ENCODE data around the gene POLR1G. TPM values are rescaled to one million over a fixed set of nuclear protein-coding genes. Genes with fewer than 3 reads are reported as not detected.
A peak's percentile ranks its signal among the peaks of the same experiment; 100 is the strongest.

POLR1G gene
- total RNA-seq, 1 donor from 2014 or later: 4.4 TPM

DNA sequence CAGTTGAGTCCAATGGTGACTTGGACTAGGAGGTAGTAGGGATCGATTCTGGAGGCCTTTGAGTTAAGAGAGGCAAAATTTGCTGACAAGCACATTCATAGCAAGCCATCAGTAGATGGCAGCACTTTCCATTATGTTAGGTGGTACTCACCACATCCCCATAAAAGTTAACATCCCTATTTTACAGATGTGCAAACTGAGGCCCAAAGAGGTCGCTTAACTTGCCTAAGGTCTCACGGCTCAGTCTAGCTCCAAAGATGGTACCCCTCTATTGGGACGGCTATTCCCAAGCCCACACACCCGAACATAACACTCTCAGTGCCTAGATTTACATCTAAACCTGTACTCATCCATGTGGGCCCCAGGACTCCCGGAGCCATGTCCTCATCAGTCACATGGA, 39.9 kb downstream of the POLR1G start:
- peaks cover 9% of the 10 kb centered on the region for H3K36me3 Mint-ChIP-seq (ENCODE audit: low read depth, unreplicated experiment)
- DNase-seq (ENCODE audit: low spot score): no peak
- no peak overlapping the region for H3K4me3 Mint-ChIP-seq (ENCODE audit: unreplicated experiment)
- TF ChIP-seq, protein P1, sequence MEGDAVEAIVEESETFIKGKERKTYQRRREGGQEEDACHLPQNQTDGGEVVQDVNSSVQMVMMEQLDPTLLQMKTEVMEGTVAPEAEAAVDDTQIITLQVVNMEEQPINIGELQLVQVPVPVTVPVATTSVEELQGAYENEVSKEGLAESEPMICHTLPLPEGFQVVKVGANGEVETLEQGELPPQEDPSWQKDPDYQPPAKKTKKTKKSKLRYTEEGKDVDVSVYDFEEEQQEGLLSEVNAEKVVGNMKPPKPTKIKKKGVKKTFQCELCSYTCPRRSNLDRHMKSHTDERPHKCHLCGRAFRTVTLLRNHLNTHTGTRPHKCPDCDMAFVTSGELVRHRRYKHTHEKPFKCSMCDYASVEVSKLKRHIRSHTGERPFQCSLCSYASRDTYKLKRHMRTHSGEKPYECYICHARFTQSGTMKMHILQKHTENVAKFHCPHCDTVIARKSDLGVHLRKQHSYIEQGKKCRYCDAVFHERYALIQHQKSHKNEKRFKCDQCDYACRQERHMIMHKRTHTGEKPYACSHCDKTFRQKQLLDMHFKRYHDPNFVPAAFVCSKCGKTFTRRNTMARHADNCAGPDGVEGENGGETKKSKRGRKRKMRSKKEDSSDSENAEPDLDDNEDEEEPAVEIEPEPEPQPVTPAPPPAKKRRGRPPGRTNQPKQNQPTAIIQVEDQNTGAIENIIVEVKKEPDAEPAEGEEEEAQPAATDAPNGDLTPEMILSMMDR (IDR thresholded peaks at IDR 0.05; ENCODE audit: unreplicated experiment): peak; percentile 23
- no peaks in the 10 kb centered on the region for H3K9me3 Mint-ChIP-seq (ENCODE audit: unreplicated experiment)
- H3K4me1 Mint-ChIP-seq (ENCODE audit: unreplicated experiment): peaks cover 48% of the 10 kb centered on the region
- H3K27ac Mint-ChIP-seq (ENCODE audit: unreplicated experiment): peak overlapping the region; percentile 74
- peaks cover 43% of the 10 kb centered on the region for H3K27me3 Mint-ChIP-seq (ENCODE audit: unreplicated experiment)

DNA sequence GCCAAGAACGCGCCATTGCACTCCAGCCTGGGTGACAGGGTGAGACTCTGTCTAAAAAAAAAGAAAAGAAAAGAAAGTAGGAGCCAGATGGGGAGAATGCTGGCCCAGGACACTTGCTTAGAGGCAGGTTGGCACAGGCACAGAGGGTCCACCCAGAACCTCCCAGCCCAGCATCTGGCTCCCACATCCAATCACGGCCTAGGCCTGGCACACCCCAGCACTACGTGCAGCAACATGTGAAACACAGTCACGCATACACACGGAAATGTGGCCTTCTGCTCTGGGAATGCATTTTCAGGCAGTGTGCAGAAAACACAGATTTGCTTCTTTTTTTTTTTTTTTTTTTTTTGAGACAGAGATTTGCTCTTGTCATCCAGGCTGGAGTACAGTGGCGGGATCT, 40.5 kb downstream of the POLR1G start:
- DNase-seq (ENCODE audit: low spot score): no peak
- H3K27me3 Mint-ChIP-seq (ENCODE audit: unreplicated experiment): peaks cover 49% of the 10 kb centered on the region
- H3K36me3 Mint-ChIP-seq (ENCODE audit: low read depth, unreplicated experiment): peaks cover 13% of the 10 kb centered on the region
- peaks cover 53% of the 10 kb centered on the region for H3K4me1 Mint-ChIP-seq (ENCODE audit: unreplicated experiment)
- no peak overlapping the region for H3K27ac Mint-ChIP-seq (ENCODE audit: unreplicated experiment)
- H3K4me3 Mint-ChIP-seq (ENCODE audit: unreplicated experiment): no peak overlapping the region
- TF ChIP-seq, protein P1 (IDR thresholded peaks at IDR 0.05; ENCODE audit: unreplicated experiment): no peak
- no peaks in the 10 kb centered on the region for H3K9me3 Mint-ChIP-seq (ENCODE audit: unreplicated experiment)

DNA sequence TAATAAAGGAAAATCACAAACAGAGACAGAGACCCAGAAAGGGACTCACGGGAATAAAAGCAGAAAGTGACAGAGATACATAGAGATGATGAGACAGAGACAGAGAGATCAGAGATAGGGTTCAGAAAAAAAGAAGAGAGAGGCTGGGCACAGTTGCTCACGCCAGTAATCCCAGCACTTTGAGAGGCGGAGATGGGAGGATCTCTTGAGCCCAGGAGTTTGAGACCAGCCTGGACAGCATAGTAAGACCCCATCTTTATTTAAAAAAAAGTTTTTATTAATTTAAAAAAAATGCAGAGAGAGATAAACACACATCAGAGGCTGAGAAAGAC, 41.9 kb downstream of the POLR1G start:
- Mint-ChIP-seq H3K27ac (ENCODE audit: unreplicated experiment) (no peak overlapping the region), H3K4me3 (ENCODE audit: unreplicated experiment) (peak overlapping the region; percentile 3), H3K4me1 (ENCODE audit: unreplicated experiment) (peaks cover 44% of the 10 kb centered on the region), H3K9me3 (ENCODE audit: unreplicated experiment) (no peaks in the 10 kb centered on the region), H3K36me3 (ENCODE audit: low read depth, unreplicated experiment) (peaks cover 11% of the 10 kb centered on the region), H3K27me3 (ENCODE audit: unreplicated experiment) (peaks cover 51% of the 10 kb centered on the region)
- TF ChIP-seq, protein P1 (IDR thresholded peaks at IDR 0.05; ENCODE audit: unreplicated experiment): peak; percentile 25
- no peak for DNase-seq (ENCODE audit: low spot score)

DNA sequence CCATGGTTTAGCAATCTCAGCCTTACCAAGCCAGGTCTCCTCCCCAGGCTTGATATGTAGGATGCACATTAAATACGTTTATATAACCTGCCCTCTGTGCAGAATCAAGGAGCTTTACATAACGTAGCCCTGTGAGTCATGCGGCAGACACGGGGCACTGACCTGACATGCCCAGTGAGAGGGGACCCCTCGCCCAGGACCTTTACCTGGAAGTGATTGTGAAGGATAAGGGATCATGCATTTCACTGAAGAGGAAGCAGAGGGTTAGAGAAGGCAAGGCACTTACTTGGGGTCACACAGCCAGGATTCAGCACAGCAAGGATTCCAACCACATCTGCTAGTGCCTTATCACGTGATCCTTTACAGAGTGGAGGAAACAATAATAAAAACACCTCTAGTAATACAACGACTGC, 42.4 kb downstream of the POLR1G start:
- TF ChIP-seq, protein P1 (IDR thresholded peaks at IDR 0.05; ENCODE audit: unreplicated experiment): no peak
- Mint-ChIP-seq H3K27me3 (ENCODE audit: unreplicated experiment) (peaks cover 49% of the 10 kb centered on the region), H3K36me3 (ENCODE audit: low read depth, unreplicated experiment) (peaks cover 11% of the 10 kb centered on the region), H3K4me1 (ENCODE audit: unreplicated experiment) (peaks cover 41% of the 10 kb centered on the region), H3K9me3 (ENCODE audit: unreplicated experiment) (no peaks in the 10 kb centered on the region), H3K27ac (ENCODE audit: unreplicated experiment) (peak overlapping the region; percentile 91), H3K4me3 (ENCODE audit: unreplicated experiment) (peak overlapping the region; percentile 69)
- DNase-seq (ENCODE audit: low spot score): no peak

DNA sequence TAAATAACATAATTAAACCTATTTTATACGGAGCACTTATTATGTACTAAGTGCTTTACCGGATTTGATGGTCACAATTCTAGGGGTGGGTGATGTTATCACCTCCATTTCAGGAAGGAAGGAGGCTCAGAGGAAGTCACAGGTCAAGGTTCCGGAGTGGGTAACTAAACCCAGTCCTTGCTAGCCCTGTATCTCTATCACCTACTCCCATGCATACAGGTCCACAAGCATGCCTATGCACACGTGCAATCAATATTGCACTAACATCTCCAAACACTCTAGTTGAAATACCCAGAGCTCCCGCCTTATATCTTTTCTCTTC, 43.5 kb downstream of the POLR1G start:
- H3K36me3 Mint-ChIP-seq (ENCODE audit: low read depth, unreplicated experiment): peaks cover 11% of the 10 kb centered on the region

More for the DNA sequence above, 43.5 kb downstream of the POLR1G start:
- peak overlapping the region; percentile 99 for H3K27ac Mint-ChIP-seq (ENCODE audit: unreplicated experiment)
- TF ChIP-seq, protein P1 (IDR thresholded peaks at IDR 0.05; ENCODE audit: unreplicated experiment): no peak
- peak overlapping the region; percentile 93 for H3K4me3 Mint-ChIP-seq (ENCODE audit: unreplicated experiment)
- H3K4me1 Mint-ChIP-seq (ENCODE audit: unreplicated experiment): peaks cover 35% of the 10 kb centered on the region
- DNase-seq (ENCODE audit: low spot score): no peak
- H3K9me3 Mint-ChIP-seq (ENCODE audit: unreplicated experiment): no peaks in the 10 kb centered on the region
- peaks cover 44% of the 10 kb centered on the region for H3K27me3 Mint-ChIP-seq (ENCODE audit: unreplicated experiment)

Measured in endothelial cell (in vitro differentiated cells).